Stimulated activated naive CD8-positive, alpha-beta T cell treated with anti-CD3 and anti-CD28 coated beads, Interleukin-15, amount 100 ng/mL, for 72 hours (primary cell): Measurements from ENCODE around the gene MUL1.
A peak's percentile ranks its signal among the peaks of the same experiment; 100 is the strongest.
"Not testable (repeated sequence)": the region's sequence is repeated elsewhere in the genome, so short reads cannot be mapped to it uniquely, and the experiment has no call there.

Experiments
- ATAC-seq: fragments of 150-1000 bp; cut with Tn5 transposase; 2 replicates; pipeline ENCODE4 v1.10.0; 2021; ENCODE audit warnings: mild to moderate bottlenecking, moderate library complexity
- DNase-seq, 2 donors: peaks; one replicate each; pipeline ENCODE4 v3.0.0; 2021 to 2022
- H3K27ac Mint-ChIP-seq, 2 donors: one replicate each; pipeline ENCODE4 v1.8.0; 2022; ENCODE audit warnings: mild to moderate bottlenecking in 2 of 2, mixed read lengths in 2 of 2, moderate library complexity in 2 of 2
- H3K27me3 Mint-ChIP-seq: one replicate; pipeline ENCODE4 v1.8.0; 2022; ENCODE audit warnings: mixed read lengths
- H3K4me1 Mint-ChIP-seq: one replicate; pipeline ENCODE4 v1.8.0; 2022; ENCODE audit warnings: mild to moderate bottlenecking, mixed read lengths
- H3K4me3 Mint-ChIP-seq, 2 donors: one replicate each; pipeline ENCODE4 v1.8.0; 2022; ENCODE audit warnings: mild to moderate bottlenecking in 2 of 2, mixed read lengths in 2 of 2, moderate library complexity in 1 of 2
- H3K9me3 Mint-ChIP-seq, 2 donors: one replicate each; pipeline ENCODE4 v1.8.0; 2022; ENCODE audit warnings: mixed read lengths in 2 of 2

The MUL1 gene

GRCh38 chr1:20530306-20530705 lies 22.4 kb upstream of the MUL1 start:
- Mint-ChIP-seq H3K27me3 (peaks cover 74% of the 10 kb centered on the region), H3K9me3 (no peaks in the 10 kb centered on the region), H3K4me3 (no peak overlapping the region), H3K4me1 (no peaks in the 10 kb centered on the region), H3K27ac (no peak overlapping the region)
- ATAC-seq (no peak), DNase-seq (no peak)

- no peak for DNase-seq
- Mint-ChIP-seq H3K4me3 (no peak overlapping the region), H3K27me3 (peaks cover 53% of the 10 kb centered on the region), H3K4me1 (no peaks in the 10 kb centered on the region), H3K9me3 (no peaks in the 10 kb centered on the region), H3K27ac (no peak overlapping the region)
- no peak for ATAC-seq
Measured at GRCh38 chr1:20528221-20528620, 20.3 kb upstream of the MUL1 start.

- no peak overlapping the region for H3K27ac Mint-ChIP-seq
- no peaks in the 10 kb centered on the region for H3K9me3 Mint-ChIP-seq
- H3K27me3 Mint-ChIP-seq = peaks cover 49% of the 10 kb centered on the region
- DNase-seq (no peak), ATAC-seq (no peak)
- no peaks in the 10 kb centered on the region for H3K4me1 Mint-ChIP-seq
- no peak overlapping the region for H3K4me3 Mint-ChIP-seq
Measured at GRCh38 chr1:20526267-20526666, 18.3 kb upstream of the MUL1 start.

- H3K9me3 Mint-ChIP-seq = no peaks in the 10 kb centered on the region
- no peaks in the 10 kb centered on the region for H3K4me1 Mint-ChIP-seq
- no peak overlapping the region for H3K4me3 Mint-ChIP-seq
- peaks cover 34% of the 10 kb centered on the region for H3K27me3 Mint-ChIP-seq
- ATAC-seq (no peak), DNase-seq (peak; percentile 55 to 56)
- H3K27ac Mint-ChIP-seq = no peak overlapping the region
Measured at GRCh38 chr1:20521960-20522861, 14.3 kb upstream of the MUL1 start.

DNA sequence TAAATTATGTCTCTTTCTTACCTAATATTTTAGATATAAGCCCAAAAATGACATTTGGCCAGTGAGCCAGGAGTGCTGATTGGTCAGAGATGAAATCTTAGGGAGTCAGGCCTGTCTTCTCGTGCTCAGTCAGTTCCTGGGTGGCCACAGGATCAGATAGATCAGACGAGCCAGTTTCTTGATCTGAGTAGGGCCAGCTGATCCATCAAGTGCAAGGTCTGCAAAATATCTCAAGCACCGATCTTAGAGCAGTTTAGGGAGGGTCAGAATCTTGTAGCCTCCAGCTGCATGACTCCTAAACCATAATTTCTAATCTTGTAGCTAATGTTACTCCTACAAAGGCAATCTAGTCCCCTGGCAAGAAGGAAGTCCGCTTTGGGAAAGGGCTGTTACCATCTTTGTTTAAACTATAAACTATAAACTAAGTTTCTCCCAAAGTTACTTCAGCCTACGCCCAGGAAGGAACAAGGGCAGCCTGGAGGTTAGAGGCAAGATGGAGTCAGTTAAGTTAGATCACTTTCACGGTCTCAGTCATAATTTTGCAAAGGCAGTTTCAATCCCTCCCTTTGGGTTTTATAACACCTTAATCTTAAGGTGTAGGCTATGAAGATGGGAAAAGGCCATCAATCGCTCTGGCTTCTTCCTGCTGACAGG lies 11.8 kb upstream of the MUL1 start:
- H3K27me3 Mint-ChIP-seq = peaks cover 29% of the 10 kb centered on the region
- not testable (repeated sequence) for DNase-seq

GRCh38 chr1:20511518-20512428 lies 3.8 kb upstream of the MUL1 start:
- no peak for ATAC-seq
- H3K27me3 Mint-ChIP-seq = peaks cover 20% of the 10 kb centered on the region
- H3K4me1 Mint-ChIP-seq = peaks cover 14% of the 10 kb centered on the region
- no peak overlapping the region for H3K4me3 Mint-ChIP-seq
- DNase-seq = no peak
- H3K9me3 Mint-ChIP-seq = no peaks in the 10 kb centered on the region
- no peak overlapping the region for H3K27ac Mint-ChIP-seq

More for the DNA sequence above, 11.8 kb upstream of the MUL1 start:
- H3K4me1 Mint-ChIP-seq, H3K27ac Mint-ChIP-seq, ATAC-seq, H3K9me3 Mint-ChIP-seq, H3K4me3 Mint-ChIP-seq: not testable (repeated sequence)

DNA sequence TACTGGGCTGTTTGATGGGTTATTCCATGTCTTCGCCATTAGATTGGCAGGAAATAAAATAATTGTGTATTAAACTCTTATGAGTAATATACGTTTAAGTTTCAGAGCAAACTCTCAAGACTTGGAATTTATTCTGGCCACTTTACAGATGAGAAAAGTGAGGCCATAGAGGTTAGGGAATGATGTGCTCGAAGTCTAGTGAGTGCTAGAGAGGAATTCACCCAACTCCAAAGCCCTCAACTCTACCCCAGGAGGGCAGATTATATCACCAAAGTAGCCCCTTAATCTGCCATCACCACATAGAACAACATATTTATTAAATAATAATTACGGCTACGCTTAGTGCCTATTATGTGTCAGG lies 440 bp upstream of the MUL1 start:
- no peak for ATAC-seq
- no peaks in the 10 kb centered on the region for H3K9me3 Mint-ChIP-seq
- peak overlapping the region; percentile 94 to 97 for H3K27ac Mint-ChIP-seq
- H3K4me1 Mint-ChIP-seq = peaks cover 37% of the 10 kb centered on the region
- peaks cover 9% of the 10 kb centered on the region for H3K27me3 Mint-ChIP-seq
- H3K4me3 Mint-ChIP-seq = peak overlapping the region; percentile 88 to 90
- DNase-seq = no peak

- H3K27me3 Mint-ChIP-seq = no peaks in the 10 kb centered on the region
- peaks cover 37% of the 10 kb centered on the region for H3K4me1 Mint-ChIP-seq
- DNase-seq (no peak), ATAC-seq (peak; percentile 10)
- peak overlapping the region; percentile 88 to 90 for H3K4me3 Mint-ChIP-seq
- H3K27ac Mint-ChIP-seq = peak overlapping the region; percentile 94 to 97
- no peaks in the 10 kb centered on the region for H3K9me3 Mint-ChIP-seq
Measured at GRCh38 chr1:20507248-20507563, 745 bp downstream of the MUL1 start.

- peak overlapping the region in 1 of 2 donors; percentile 78 for H3K27ac Mint-ChIP-seq
- H3K4me1 Mint-ChIP-seq = peaks cover 37% of the 10 kb centered on the region
- peak overlapping the region; percentile 20 to 30 for H3K4me3 Mint-ChIP-seq
- no peak for ATAC-seq
- DNase-seq = no peak
- no peaks in the 10 kb centered on the region for H3K27me3 Mint-ChIP-seq
- H3K9me3 Mint-ChIP-seq = no peaks in the 10 kb centered on the region
Measured at GRCh38 chr1:20505488-20505887, 2.5 kb downstream of the MUL1 start.

DNA sequence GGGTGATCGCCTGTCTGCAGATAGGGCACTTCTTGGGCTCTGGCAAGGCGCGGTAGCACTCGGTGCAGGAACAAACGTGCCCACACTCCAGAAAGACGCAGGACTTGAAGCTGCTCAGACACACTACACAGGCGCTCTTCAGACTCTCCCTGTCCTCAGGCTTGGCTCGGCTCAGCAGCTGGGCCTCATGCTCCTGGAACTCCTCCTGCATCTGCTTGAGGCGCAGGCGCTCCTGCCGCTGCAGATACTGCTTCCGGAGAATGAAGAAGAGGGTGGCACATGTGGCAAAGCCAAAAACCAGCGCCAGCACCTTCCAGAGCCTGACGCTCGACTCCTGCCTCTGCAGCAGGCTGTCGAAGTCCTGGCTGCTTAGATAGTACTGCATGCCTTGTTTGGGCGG lies 7.2 kb downstream of the MUL1 start:
- no peak for DNase-seq
- no peak overlapping the region for H3K4me3 Mint-ChIP-seq
- no peaks in the 10 kb centered on the region for H3K27me3 Mint-ChIP-seq
- no peak for ATAC-seq
- H3K27ac Mint-ChIP-seq = no peak overlapping the region
- H3K9me3 Mint-ChIP-seq = no peaks in the 10 kb centered on the region
- peaks cover 16% of the 10 kb centered on the region for H3K4me1 Mint-ChIP-seq

GRCh38 chr1:20499718-20500117 lies 8.2 kb downstream of the MUL1 start:
- Mint-ChIP-seq H3K27ac (no peak overlapping the region), H3K27me3 (no peaks in the 10 kb centered on the region), H3K9me3 (no peaks in the 10 kb centered on the region), H3K4me1 (peaks cover 6% of the 10 kb centered on the region), H3K4me3 (no peak overlapping the region)
- DNase-seq (no peak), ATAC-seq (no peak)

- H3K27me3 Mint-ChIP-seq = no peaks in the 10 kb centered on the region
- ATAC-seq (no peak), DNase-seq (no peak)
- no peaks in the 10 kb centered on the region for H3K9me3 Mint-ChIP-seq
- peaks cover 3% of the 10 kb centered on the region for H3K4me1 Mint-ChIP-seq
- H3K27ac Mint-ChIP-seq = no peak overlapping the region
- no peak overlapping the region for H3K4me3 Mint-ChIP-seq
Measured at GRCh38 chr1:20499105-20499504, 8.8 kb downstream of the MUL1 start.

GRCh38 chr1:20498116-20498515 lies 9.8 kb downstream of the MUL1 start:
- no peak for ATAC-seq
- no peaks in the 10 kb centered on the region for H3K4me1 Mint-ChIP-seq
- no peak for DNase-seq

DNA sequence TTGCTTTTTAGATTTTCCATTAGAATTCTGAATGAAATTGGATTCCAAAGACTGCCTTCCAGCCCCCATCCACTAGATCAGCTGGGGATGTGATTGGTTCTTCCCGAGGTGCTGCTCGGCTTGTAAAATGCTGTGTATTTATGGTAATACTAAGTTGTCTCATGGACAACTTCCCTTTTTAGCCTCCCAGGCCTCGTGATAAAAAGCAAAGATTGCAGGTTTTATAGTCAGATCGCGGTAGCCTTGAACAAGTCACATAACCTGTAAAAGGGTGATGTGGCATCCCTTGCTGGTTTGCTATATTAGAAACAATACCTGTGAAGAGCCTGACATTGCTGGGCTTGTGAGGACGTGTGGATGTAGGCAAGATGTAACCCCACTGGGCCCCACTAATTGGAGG lies 10.4 kb downstream of the MUL1 start:
- DNase-seq = no peak
- H3K4me1 Mint-ChIP-seq = no peaks in the 10 kb centered on the region
- no peak for ATAC-seq
- no peak overlapping the region for H3K4me3 Mint-ChIP-seq
- no peaks in the 10 kb centered on the region for H3K9me3 Mint-ChIP-seq
- H3K27me3 Mint-ChIP-seq = no peaks in the 10 kb centered on the region
- no peak overlapping the region for H3K27ac Mint-ChIP-seq

More at GRCh38 chr1:20498116-20498515, 9.8 kb downstream of the MUL1 start:
- no peak overlapping the region for H3K4me3 Mint-ChIP-seq
- H3K27me3 Mint-ChIP-seq = no peaks in the 10 kb centered on the region
- H3K9me3 Mint-ChIP-seq = no peaks in the 10 kb centered on the region
- H3K27ac Mint-ChIP-seq = no peak overlapping the region

DNA sequence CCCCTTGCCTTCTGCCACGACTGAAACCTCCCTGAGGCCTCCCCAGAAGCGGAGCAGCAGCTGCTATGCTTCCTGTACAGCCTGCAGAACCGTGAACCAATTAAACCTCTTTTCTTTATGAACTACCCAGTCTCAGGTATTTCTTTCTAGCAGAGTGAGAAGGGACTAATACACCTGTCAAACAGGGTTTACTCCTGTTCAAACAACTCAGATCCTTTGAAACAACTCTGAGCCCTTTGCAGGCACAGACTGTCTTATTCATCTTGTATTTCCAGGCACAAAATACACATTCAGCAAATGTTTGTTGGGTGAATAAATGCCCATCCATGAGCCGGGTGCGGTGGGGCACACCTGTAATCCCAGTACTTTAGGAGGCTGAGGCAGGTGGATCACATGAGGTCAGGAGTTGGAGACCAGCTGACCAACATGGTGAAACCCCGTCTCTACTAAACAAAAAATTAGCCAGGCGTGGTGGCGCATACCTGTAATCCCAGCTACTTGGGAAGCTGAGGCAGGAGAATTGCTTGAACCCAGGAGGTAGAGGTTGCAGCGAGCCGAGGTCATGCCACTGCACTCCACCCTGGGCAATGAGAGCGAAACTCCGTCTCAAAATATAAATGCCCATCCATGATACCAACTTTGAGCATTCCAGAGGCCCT lies 11.1 kb downstream of the MUL1 start:
- not testable (repeated sequence) for H3K27me3 Mint-ChIP-seq, H3K9me3 Mint-ChIP-seq, H3K4me3 Mint-ChIP-seq, ATAC-seq, DNase-seq, H3K4me1 Mint-ChIP-seq
- peak overlapping the region in 1 of 2 donors; percentile 54 for H3K27ac Mint-ChIP-seq
